GM20000 (cell line): ENCODE measurements around the gene ANKRD34B.

Experiments
- DNase-seq: peaks from one replicate; pipeline ENCODE4 v3.0.0; 2012; ENCODE audit warnings: low spot score
- TF ChIP-seq, protein P1 (sequence below): IDR thresholded peaks from 2 replicates; pipeline ENCODE4 v1.5.1; 2012; ENCODE audit warnings: mild to moderate bottlenecking, control low read depth; ENCODE audit errors: extremely low read depth, missing control alignments

Gene ANKRD34B

GRCh38 chr5:80569961-80570786 is at the start of gene ANKRD34B:
Gene ANKRD34B, minus strand, starts transcription at chr5:80570280. Its CDS starts 10,261 bp downstream, at chr5:80560019.
- DNase-seq = peak; percentile 65
- TF ChIP-seq, protein P1, sequence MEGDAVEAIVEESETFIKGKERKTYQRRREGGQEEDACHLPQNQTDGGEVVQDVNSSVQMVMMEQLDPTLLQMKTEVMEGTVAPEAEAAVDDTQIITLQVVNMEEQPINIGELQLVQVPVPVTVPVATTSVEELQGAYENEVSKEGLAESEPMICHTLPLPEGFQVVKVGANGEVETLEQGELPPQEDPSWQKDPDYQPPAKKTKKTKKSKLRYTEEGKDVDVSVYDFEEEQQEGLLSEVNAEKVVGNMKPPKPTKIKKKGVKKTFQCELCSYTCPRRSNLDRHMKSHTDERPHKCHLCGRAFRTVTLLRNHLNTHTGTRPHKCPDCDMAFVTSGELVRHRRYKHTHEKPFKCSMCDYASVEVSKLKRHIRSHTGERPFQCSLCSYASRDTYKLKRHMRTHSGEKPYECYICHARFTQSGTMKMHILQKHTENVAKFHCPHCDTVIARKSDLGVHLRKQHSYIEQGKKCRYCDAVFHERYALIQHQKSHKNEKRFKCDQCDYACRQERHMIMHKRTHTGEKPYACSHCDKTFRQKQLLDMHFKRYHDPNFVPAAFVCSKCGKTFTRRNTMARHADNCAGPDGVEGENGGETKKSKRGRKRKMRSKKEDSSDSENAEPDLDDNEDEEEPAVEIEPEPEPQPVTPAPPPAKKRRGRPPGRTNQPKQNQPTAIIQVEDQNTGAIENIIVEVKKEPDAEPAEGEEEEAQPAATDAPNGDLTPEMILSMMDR = no peak

DNA sequence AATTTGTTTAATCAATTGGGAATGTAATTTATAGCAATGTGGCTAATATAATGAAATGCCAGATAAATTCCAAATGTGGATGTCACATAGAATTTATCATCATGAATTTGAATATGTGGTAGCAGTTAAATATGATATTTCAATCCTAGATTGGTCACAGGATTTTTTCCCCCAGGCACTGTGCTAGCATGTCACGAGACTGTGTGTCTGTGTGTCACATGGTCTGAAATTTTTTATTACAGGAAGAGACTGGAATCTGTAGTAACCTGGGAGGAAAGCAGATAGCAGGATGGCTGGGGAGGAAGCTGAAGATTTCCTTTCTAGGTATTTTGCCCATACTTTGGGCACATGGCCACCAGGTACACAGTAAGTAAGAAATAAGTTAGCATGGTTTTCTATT is 49.0 kb upstream of the ANKRD34B start:
- DNase-seq = no peak
- TF ChIP-seq, protein P1 = no peak

GRCh38 chr5:80618438-80618837 is 48.4 kb upstream of the ANKRD34B start:
- no peak for DNase-seq
- TF ChIP-seq, protein P1 = no peak

DNA sequence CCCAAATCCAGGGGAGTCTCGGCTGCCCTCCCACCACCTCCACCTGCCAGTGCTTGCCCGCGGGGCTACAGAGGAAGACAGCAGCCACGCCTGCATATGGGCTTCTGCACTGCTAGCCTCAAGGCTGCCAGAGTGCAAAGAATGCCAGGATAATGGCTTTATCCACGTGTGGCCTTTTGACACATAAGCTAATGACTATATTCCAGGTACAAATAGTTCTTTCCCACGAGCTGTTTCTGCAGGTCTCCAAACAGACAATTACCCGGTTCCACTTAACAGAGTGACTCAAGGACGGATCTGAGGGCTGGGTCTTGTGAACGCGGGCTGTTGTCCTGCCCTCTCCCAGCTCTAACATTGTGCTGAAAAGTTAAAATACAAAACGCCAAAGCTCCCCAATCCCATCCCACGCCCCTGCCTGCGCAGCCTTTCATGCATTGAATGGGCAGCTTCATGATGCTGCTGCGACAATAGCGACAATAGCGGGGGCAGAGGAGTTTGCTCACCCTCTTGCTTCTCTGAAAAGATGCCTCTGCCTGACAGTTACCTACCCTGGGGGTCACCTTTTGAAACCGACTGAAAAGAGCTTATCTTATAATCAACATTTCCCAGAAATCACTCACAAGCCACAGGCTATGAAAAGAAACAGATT is 45.3 kb upstream of the ANKRD34B start:
- DNase-seq = no peak
- TF ChIP-seq, protein P1 = no peak

GRCh38 chr5:80609692-80610091 is 39.6 kb upstream of the ANKRD34B start:
- TF ChIP-seq, protein P1 = no peak
- DNase-seq = no peak

GRCh38 chr5:80608731-80609130 is 38.7 kb upstream of the ANKRD34B start:
- TF ChIP-seq, protein P1 = no peak
- no peak for DNase-seq

DNA sequence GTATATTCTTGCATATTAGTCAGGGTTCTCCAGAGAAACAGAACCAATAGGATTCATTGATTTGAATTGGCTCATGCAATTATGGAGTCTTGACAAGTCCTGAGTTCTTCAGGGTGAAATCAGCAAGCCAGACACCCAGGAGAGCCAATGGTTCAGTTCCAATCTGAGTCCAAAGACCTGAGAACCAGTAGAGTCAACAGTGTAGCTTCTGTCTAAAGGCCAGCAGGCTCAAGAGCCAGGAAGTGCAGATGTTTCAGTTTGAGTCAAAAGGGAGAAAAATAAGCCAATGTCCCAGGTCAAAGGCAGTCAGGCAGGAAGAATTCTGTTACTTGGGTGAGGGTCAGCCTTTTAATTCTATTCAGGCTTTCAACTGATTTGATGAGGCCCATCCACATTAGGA is 37.8 kb upstream of the ANKRD34B start:
- TF ChIP-seq, protein P1 = no peak
- DNase-seq = peak; percentile 32
